Vagina (tissue), 2 donors: ENCODE results near the gene FBXO24. TPM values are rescaled to one million over a fixed set of nuclear protein-coding genes. Genes with fewer than 3 reads are reported as not detected.
"Not testable (repeated sequence)": the region's sequence is repeated elsewhere in the genome, so short reads cannot be mapped to it uniquely, and the experiment has no call there.

ENCODE experiments used
- DNase-seq, 2 donors: peaks; one replicate each; pipeline ENCODE4 v3.0.0-alpha.2; 2017; ENCODE audit errors: extremely low spot score in 2 of 2
- H3K27ac ChIP-seq: fragments of 200-600 bp; sonication (generic); one replicate; pipeline ENCODE4 v1.5.1; 2019
- H3K27me3 ChIP-seq: fragments of 200-600 bp; sonication (generic); one replicate; pipeline ENCODE4 v1.5.1; 2019
- H3K36me3 ChIP-seq, 2 donors: fragments of 200-600 bp; sonication (generic); one replicate each; pipeline ENCODE4 v1.5.1; 2017 to 2019
- H3K4me1 ChIP-seq: fragments of 200-600 bp; sonication (generic); one replicate; pipeline ENCODE4 v1.5.1; 2019
- H3K4me3 ChIP-seq, 2 donors: fragments of 200-600 bp; sonication (generic); 1 replicate in 1 of 2; 2 replicates in 1 of 2; pipeline ENCODE4 v1.5.1; 2016 to 2019
- H3K9me3 ChIP-seq: fragments of 200-600 bp; sonication (generic); one replicate; pipeline ENCODE4 v1.5.1; 2019
- POLR2A ChIP-seq, 2 donors: fragments of 450-650 bp; IDR thresholded peaks; one replicate each; pipeline ENCODE4 v1.6.1; 2017; ENCODE audit warnings: antibody characterized with exemption in 2 of 2, mild to moderate bottlenecking in 2 of 2, moderate library complexity in 2 of 2
- POLR2AphosphoS5 ChIP-seq, 2 donors: sonication (generic); formaldehyde crosslinking; IDR thresholded peaks; one replicate each; pipeline ENCODE4 v1.9.0; 2017; ENCODE audit warnings: antibody characterized with exemption in 2 of 2, mild to moderate bottlenecking in 2 of 2, low read depth in 1 of 2; ENCODE audit not compliant: insufficient read depth in 1 of 2
- intact Hi-C: fragments of 100-400 bp; cut with DNase I; formaldehyde crosslinking; loops from one replicate; pipeline ENCODE4 v1.15.1; 2023
- total RNA-seq: library from RNA; depleted of rRNA; stranded (reverse); fragments of >200 nt; gene quantifications from one replicate; pipeline ENCODE4 v1.2.3, GENCODE V29; 2016
- TF ChIP-seq, protein P1 (sequence below), 3 experiments: fragments of 450-650 bp in 2 of 3; fragments of 200-600 bp in 1 of 3; sonication (generic) in 1 of 3; IDR thresholded peaks; one replicate each; pipeline ENCODE4 v1.5.1; 2017 to 2019; ENCODE audit warnings: antibody characterized with exemption in 3 of 3, mild to moderate bottlenecking in 2 of 3, moderate library complexity in 2 of 3

The FBXO24 gene, protein sequence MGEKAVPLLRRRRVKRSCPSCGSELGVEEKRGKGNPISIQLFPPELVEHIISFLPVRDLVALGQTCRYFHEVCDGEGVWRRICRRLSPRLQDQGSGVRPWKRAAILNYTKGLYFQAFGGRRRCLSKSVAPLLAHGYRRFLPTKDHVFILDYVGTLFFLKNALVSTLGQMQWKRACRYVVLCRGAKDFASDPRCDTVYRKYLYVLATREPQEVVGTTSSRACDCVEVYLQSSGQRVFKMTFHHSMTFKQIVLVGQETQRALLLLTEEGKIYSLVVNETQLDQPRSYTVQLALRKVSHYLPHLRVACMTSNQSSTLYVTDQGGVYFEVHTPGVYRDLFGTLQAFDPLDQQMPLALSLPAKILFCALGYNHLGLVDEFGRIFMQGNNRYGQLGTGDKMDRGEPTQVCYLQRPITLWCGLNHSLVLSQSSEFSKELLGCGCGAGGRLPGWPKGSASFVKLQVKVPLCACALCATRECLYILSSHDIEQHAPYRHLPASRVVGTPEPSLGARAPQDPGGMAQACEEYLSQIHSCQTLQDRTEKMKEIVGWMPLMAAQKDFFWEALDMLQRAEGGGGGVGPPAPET
- 0.98 TPM for total RNA-seq

DNA sequence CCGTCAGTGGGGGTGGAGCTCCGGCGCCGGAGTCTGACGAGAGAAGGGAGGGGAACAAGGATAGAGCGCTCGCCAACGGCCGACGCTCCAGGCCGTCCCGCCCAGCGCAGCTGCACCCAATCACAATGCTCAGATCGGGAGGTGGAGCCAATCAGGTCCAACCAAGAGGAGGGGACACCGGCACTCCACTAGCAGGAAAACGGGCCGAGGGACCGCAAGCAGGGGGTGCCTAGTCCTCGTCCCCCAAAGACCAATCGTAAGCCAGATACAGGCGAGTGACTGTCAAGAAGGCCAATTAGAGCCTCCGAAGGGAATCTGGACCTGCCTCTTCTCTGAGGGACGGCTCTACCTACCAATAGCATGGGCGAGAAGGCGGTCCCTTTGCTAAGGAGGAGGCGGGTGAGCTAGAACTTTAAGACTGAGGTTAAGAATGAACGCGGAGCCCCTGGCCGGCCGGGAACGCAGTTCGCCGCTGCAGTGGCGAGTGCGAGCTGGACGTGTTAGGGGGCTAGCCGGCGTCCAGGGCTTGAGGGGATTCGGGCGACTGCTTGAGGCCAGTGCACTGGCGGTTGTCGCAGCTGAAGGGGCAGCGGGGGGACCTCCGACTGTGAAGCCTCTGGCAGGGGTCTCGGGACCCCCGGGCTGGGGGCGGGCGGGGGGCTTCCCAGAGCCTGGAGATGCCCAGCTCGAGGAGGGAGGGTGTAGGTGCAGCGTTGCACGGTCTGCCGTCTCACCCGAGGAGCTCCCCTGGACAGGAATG lies at the start of gene FBXO24:
TSS of gene FBXO24 (plus strand) at position 63 of the 760 bp plus-strand sequence. CDS start at position 361, 298 bp downstream.
- Histone ChIP-seq H3K27ac (peak within 1 kb of the TSS; percentile 94), H3K9me3 (no peaks in the 10 kb centered on the region), H3K36me3 (peaks cover 0 to 11% of the 10 kb centered on the region in 2 donors), H3K4me1 (peaks cover 57% of the 10 kb centered on the region), H3K4me3 (peak within 1 kb of the TSS; percentile 79 to 96), H3K27me3 (no peaks in the 10 kb centered on the region)
- intact Hi-C loops = loop anchor here (1.0 to 5.0 kb wide), 2 partner anchors 86 to 107 kb away; partner anchors contain the start of genes GNB2 and TSC22D4
- peak; percentile 100 for DNase-seq
- TF ChIP-seq POLR2AphosphoS5 (IDR thresholded peaks at IDR 0.05; ENCODE audit: insufficient read depth in 1 of 2, low read depth in 1 of 2) (peak; percentile 92 to 96), POLR2A (IDR thresholded peaks at IDR 0.05) (peak in 1 of 2 donors; percentile 60)
- TF ChIP-seq, protein P1, sequence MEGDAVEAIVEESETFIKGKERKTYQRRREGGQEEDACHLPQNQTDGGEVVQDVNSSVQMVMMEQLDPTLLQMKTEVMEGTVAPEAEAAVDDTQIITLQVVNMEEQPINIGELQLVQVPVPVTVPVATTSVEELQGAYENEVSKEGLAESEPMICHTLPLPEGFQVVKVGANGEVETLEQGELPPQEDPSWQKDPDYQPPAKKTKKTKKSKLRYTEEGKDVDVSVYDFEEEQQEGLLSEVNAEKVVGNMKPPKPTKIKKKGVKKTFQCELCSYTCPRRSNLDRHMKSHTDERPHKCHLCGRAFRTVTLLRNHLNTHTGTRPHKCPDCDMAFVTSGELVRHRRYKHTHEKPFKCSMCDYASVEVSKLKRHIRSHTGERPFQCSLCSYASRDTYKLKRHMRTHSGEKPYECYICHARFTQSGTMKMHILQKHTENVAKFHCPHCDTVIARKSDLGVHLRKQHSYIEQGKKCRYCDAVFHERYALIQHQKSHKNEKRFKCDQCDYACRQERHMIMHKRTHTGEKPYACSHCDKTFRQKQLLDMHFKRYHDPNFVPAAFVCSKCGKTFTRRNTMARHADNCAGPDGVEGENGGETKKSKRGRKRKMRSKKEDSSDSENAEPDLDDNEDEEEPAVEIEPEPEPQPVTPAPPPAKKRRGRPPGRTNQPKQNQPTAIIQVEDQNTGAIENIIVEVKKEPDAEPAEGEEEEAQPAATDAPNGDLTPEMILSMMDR (IDR thresholded peaks at IDR 0.05) = no peak

DNA sequence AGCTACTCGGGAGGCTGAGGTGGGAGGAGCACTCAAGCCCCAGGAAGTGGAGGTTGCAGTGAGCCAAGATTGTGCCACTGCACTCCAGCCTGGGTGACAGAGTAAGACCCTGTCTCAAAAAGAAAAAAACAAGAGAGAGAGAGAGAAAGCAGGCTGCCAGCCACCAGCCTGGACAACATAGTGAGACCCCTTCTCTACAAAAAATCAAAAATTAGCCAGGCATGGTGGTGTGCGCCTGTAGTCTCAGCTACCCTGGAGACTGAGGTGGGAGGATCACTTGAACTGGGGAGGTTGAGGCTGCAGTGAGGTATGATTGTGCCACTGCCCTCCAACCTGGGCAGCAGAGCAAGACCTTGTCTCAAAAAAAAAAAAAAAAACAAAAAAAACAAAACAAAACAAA lies 49.4 kb upstream of the FBXO24 start:
- peaks cover 23% of the 10 kb centered on the region for H3K4me1 ChIP-seq
- DNase-seq, H3K36me3 ChIP-seq, H3K27me3 ChIP-seq, H3K9me3 ChIP-seq, H3K4me3 ChIP-seq, H3K27ac ChIP-seq, intact Hi-C loops: not testable (repeated sequence)

DNA sequence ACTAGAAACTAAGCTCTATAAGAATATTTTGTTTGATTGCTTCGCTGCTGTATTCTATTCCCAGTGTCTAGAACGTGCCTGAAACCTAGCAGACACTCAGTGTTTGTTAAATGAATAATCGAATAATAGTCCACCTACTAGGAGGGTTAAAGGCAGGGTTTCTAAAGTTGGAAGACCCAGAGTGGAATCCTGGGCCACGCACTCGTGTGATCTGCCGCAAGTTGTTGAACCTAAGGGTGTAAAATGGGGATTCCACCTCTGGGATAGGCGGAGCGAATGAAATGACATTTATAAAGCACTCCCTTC lies 47.8 kb upstream of the FBXO24 start:
- no peak for DNase-seq
- H3K4me3 ChIP-seq = peak overlapping the region; percentile 31 to 82
- no peaks in the 10 kb centered on the region for H3K9me3 ChIP-seq
- no peaks in the 10 kb centered on the region for H3K27me3 ChIP-seq
- H3K4me1 ChIP-seq = peaks cover 24% of the 10 kb centered on the region
- H3K27ac ChIP-seq = no peak overlapping the region
- intact Hi-C loops = no loop called here
- TF ChIP-seq POLR2AphosphoS5 (IDR thresholded peaks at IDR 0.05; ENCODE audit: insufficient read depth in 1 of 2, low read depth in 1 of 2) (no peak), POLR2A (IDR thresholded peaks at IDR 0.05) (no peak)
- TF ChIP-seq, protein P1 (IDR thresholded peaks at IDR 0.05) = no peak
- H3K36me3 ChIP-seq = no peaks in the 10 kb centered on the region

DNA sequence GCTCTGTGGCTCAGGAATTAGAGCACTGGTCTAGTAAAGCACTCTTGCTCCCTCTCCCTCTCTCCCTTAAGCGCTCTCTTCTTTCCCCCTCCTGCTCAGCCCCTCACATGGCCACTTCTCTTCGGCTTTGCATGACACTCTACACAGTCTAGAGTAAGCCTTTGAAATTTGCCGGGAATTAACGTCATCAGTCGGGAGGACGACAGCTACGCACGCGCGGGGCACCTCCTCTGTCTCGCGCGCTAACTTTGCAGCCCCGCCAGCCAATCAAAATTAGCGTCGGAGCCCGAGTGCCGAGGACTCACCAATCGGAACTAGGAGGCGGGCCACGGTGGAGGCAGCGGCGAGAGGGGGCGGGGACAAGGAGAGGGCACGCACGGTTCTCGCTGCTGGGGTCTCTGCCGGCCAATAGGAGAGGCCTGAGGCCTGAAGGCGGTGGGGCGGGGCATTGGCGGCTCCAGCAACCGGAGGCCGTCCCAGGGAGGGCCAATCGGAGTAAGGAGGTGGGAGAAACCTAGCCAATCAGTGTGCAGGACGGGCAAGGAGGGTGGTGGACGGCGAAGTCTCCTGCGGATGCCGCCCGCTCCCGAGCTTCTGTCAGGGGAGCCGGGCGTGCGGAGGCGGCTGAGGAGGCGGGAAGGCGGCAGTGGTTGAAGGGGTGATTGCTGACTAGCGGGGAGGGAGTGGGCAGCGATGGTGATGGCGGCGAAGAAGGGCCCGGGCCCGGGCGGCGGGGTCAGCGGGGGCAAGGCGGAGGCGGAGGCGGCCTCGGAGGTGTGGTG lies 47.3 kb upstream of the FBXO24 start, which contains the start of gene AGFG2:
TSS of gene AGFG2 (plus strand) at position 550 of the 782 bp plus-strand sequence. CDS start at position 694, 144 bp downstream.
- H3K36me3 ChIP-seq = no peaks in the 10 kb centered on the region
- H3K4me1 ChIP-seq = peaks cover 30% of the 10 kb centered on the region
- H3K9me3 ChIP-seq = no peaks in the 10 kb centered on the region
- H3K27me3 ChIP-seq = no peaks in the 10 kb centered on the region
- peak within 1 kb of the TSS; percentile 82 to 83 for H3K4me3 ChIP-seq
- intact Hi-C loops = no loop called here
- TF ChIP-seq POLR2AphosphoS5 (IDR thresholded peaks at IDR 0.05; ENCODE audit: insufficient read depth in 1 of 2, low read depth in 1 of 2) (peak; percentile 91 to 96), POLR2A (IDR thresholded peaks at IDR 0.05) (peak in 1 of 2 donors; percentile 55)
- TF ChIP-seq, protein P1 (IDR thresholded peaks at IDR 0.05) = no peak
- peak within 1 kb of the TSS; percentile 55 for H3K27ac ChIP-seq
- peak; percentile 100 for DNase-seq
